Thyroid gland (tissue), 4 donors: ENCODE results near the gene MRPL12.

Experiments used
- CTCF ChIP-seq, 6 experiments: fragments of 200-600 bp in 3 of 6; fragments of 450-650 bp in 3 of 6; sonication (generic) in 3 of 6; IDR thresholded peaks; one replicate each; pipeline ENCODE4 v1.5.1; 2016 to 2019; ENCODE audit warnings: antibody characterized with exemption in 6 of 6, mild to moderate bottlenecking in 2 of 6, inconsistent platforms in 1 of 6, moderate library complexity in 1 of 6
- POLR2A ChIP-seq, 2 donors: fragments of 450-650 bp; IDR thresholded peaks; one replicate each; pipeline ENCODE4 v1.6.1; 2017; ENCODE audit warnings: antibody characterized with exemption in 2 of 2, mild to moderate bottlenecking in 2 of 2, moderate library complexity in 1 of 2

DNA sequence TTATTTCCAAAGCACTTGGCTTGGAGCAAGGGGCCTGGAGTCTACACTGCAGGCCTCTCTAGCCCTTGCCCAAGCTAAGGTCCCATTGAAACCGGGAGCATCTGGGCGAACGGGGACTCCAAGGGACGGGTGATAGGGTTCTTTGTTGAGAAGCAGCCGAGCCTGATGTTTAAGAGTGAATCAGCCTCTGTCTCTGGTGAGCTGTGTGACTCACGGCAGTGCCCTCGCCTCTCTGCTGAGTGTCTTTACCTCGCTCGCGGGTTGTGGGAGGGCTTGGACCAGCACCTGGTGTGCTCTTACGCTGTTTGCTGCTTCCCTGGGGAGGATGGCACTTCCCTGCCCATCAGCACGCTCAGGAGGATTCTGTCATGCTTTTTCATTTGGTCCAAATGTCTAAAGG, 18.1 kb upstream of the MRPL12 start:
- TF ChIP-seq CTCF (IDR thresholded peaks at IDR 0.05) = no peak
- TF ChIP-seq POLR2A (IDR thresholded peaks at IDR 0.05) = no peak
